ENCODE results near the gene XPR1. TPM values are rescaled to one million over a fixed set of nuclear protein-coding genes. Genes with fewer than 3 reads are reported as not detected.

Gene XPR1
- total RNA-seq, 1 donor from 2014 or later, result 25.4 TPM

DNA sequence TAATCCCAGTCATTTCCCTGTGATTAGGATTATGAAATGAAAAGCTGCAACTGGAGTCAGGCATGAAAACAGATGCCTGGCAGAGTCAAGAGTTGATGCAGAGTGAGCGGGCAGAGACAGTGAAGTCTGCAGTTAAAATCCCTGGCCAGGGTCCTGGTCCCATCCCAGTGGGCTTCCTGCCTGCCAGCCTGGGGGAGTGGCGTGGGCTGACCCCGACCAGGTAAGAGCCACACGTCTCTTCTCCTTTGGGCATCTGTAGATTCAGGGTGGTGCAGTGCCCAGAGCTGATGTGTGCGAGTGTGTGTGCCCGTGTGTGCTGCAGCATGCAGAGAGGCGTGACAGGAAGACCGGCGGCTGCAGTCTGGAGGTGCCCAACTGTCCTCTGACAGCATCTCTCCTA, 274.7 kb downstream of the XPR1 start:
- TF ChIP-seq CTCF (IDR thresholded peaks at IDR 0.05; ENCODE audit: insufficient read depth, low read length, poor library complexity, severe bottlenecking), result no peak
- Histone ChIP-seq H3K36me3 (ENCODE audit: control insufficient read depth, insufficient read depth, low read length) (no peaks in the 10 kb centered on the region), H3K27me3 (ENCODE audit: control insufficient read depth, insufficient read depth, low read length) (no peaks in the 10 kb centered on the region), H3K4me3 (ENCODE audit: low read depth, low read length) (no peak overlapping the region)
- no peak for DNase-seq (ENCODE audit: low read depth)

- Histone ChIP-seq H3K36me3 (ENCODE audit: control insufficient read depth, insufficient read depth, low read length) (no peaks in the 10 kb centered on the region), H3K27me3 (ENCODE audit: control insufficient read depth, insufficient read depth, low read length) (no peaks in the 10 kb centered on the region), H3K4me3 (ENCODE audit: low read depth, low read length) (no peak overlapping the region)
- no peak for TF ChIP-seq CTCF (IDR thresholded peaks at IDR 0.05; ENCODE audit: insufficient read depth, low read length, poor library complexity, severe bottlenecking)
- DNase-seq (ENCODE audit: low read depth), result no peak
Measured at GRCh38 chr1:180907313-180908055, 275.7 kb downstream of the XPR1 start.

DNA sequence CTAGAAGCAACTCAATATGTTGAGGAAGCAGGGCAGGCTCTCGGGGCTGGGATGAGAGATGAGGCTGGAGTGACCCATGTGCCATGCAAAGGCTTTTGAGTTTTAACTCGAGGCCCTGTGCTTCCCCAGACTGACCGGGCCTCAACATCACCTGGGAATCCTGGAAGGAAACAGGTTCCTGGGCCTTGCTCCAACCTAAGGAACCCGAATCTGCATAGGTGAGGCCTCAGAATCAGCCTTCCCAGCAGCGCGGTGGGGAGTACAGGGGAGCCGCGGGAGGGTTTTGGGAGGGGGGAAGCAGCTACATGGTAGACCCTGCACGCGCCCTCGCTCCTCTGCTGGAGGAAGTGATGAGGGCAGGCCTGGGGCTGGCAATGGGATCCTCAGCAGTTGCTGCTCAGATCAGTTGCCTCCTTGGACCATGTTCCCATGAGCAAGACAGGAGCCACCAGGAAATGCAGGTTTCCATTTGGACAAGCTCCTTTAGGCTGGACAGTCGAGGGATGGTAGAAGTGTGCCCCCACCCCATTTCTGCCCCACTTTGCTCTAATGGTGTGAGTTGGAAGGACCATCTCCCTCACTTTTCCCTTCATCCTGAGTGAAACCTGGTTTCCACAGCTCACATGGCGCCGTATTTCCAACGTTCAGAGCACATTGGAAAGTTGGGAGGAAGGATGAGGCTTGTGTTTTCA, 276.4 kb downstream of the XPR1 start:
- no peak for DNase-seq (ENCODE audit: low read depth)
- no peaks in the 10 kb centered on the region for H3K27me3 ChIP-seq (ENCODE audit: control insufficient read depth, insufficient read depth, low read length)
- no peak overlapping the region for H3K4me3 ChIP-seq (ENCODE audit: low read depth, low read length)
- no peak for TF ChIP-seq CTCF (IDR thresholded peaks at IDR 0.05; ENCODE audit: insufficient read depth, low read length, poor library complexity, severe bottlenecking)
- no peaks in the 10 kb centered on the region for H3K36me3 ChIP-seq (ENCODE audit: control insufficient read depth, insufficient read depth, low read length)

DNA sequence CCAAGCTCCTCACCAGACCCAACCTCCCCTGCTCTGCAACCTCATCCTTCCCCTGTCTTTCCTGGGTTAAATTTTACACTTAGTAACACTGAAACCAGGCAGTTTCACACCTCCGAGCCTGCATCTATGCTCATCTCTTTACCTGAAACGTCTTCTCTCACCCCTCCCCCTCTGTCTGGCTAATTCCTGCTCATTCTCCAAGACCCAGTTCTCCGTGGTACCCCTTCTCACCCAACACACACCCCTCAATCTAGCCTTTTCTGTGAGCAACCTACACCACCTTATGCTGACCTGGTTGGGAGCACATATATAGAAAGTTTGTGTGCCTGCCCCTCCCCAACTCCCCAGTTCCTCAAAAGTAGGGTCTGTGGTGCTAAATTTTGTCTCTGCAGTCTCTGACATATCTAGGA, 277.2 kb downstream of the XPR1 start:
- TF ChIP-seq CTCF (IDR thresholded peaks at IDR 0.05; ENCODE audit: insufficient read depth, low read length, poor library complexity, severe bottlenecking), result no peak
- DNase-seq (ENCODE audit: low read depth), result no peak

DNA sequence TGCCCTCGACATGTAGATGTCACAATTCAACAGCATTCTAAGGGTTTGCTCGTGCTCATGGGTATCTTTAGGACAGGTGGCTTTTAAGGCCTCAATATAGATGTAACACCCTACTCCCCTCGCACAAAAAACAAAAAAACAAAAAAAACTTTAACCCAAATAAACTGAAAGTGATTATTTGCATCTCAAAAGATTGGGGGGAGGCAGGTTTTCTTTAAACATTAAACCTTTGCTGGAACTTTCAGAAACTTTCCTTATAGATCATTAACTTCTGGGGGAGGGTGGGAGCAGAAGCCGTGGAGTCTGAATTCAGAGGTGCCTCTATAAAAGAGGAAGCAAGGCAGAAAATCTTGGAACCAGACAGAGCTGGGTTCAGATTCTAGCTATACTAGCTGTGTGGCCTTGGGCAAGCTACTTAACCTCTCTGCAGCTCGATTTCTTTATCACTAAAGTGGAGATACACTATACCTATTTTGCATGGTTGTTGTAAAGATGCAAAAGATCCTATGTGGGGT, 277.7 kb downstream of the XPR1 start:
- no peak for DNase-seq (ENCODE audit: low read depth)
- Histone ChIP-seq H3K27me3 (ENCODE audit: control insufficient read depth, insufficient read depth, low read length) (no peaks in the 10 kb centered on the region), H3K4me3 (ENCODE audit: low read depth, low read length) (no peak overlapping the region), H3K36me3 (ENCODE audit: control insufficient read depth, insufficient read depth, low read length) (no peaks in the 10 kb centered on the region)
- TF ChIP-seq CTCF (IDR thresholded peaks at IDR 0.05; ENCODE audit: insufficient read depth, low read length, poor library complexity, severe bottlenecking), result no peak

More for the DNA sequence above, 277.2 kb downstream of the XPR1 start:
- H3K27me3 ChIP-seq (ENCODE audit: control insufficient read depth, insufficient read depth, low read length), result no peaks in the 10 kb centered on the region
- H3K36me3 ChIP-seq (ENCODE audit: control insufficient read depth, insufficient read depth, low read length), result no peaks in the 10 kb centered on the region
- no peak overlapping the region for H3K4me3 ChIP-seq (ENCODE audit: low read depth, low read length)
